WI38 (cell line): ENCODE measurements around the gene FCRL5.

Source experiments
- H3K4me3 ChIP-seq: 2 replicates; pipeline ENCODE4 v1.5.1; 2011; ENCODE audit warnings: low read depth, mild to moderate bottlenecking, control low read depth, low read length
- CTCF ChIP-seq: IDR thresholded peaks from 2 replicates; pipeline ENCODE4 v1.5.1; 2012; ENCODE audit warnings: low read depth, mild to moderate bottlenecking, control low read depth, low read length

FCRL5 gene

GRCh38 chr1:157466011-157466410 lies 86.3 kb downstream of the FCRL5 start:
- no peak overlapping the region for H3K4me3 ChIP-seq
- no peak for TF ChIP-seq CTCF
